ENCODE data around the gene NATD1. TPM values are rescaled to one million over a fixed set of nuclear protein-coding genes. Genes with fewer than 3 reads are reported as not detected.

Gene NATD1
- total RNA-seq, 2 donors from 2014 or later: 15.4 to 17.0 TPM

DNA sequence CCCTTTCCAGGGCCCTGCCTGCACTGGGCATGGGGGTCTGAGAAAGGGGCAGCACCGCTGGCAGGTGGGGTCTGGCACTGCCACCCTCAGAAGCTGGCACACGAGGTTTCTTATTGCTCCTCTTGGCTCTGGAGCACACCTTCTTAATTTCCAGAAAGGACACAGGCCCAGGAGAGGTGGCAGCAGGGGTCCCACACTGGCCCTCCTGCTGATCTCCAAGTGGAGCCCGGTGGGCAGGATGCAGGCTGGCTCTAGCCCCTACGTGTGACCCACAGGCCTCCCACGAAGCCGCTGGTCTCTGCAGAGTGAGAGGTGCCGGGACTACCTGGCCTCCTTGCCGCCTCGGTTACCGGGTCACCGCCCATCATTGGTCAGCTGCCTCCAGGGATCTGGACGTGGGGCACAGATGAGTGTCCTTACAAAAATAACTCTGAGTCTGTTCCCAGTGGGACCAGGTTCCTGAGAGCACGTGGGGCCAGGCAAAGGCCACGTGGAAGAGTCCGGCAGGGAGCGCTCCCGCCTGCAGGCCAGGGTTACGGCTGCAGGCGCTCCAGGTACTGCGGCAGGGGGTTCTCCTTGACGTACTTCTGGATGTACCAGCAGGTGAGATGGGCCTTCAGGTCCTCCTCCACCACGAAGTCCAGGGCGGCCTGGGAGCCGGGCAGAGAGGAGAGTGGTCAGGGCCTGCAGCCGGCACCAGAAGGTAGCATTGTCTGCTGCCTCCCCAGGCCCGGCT is 10.3 kb downstream of the NATD1 start:
- DNase-seq (ENCODE audit: low spot score): no peak
- Histone ChIP-seq H3K36me3 (peaks cover 8% of the 10 kb centered on the region), H3K9me3 (no peaks in the 10 kb centered on the region), H3K27me3 (no peaks in the 10 kb centered on the region), H3K27ac (peak overlapping the region; percentile 39 to 66), H3K4me3 (no peak overlapping the region), H3K4me1 (peaks cover 0 to 39% of the 10 kb centered on the region in 2 donors)
- TF ChIP-seq, protein P1, sequence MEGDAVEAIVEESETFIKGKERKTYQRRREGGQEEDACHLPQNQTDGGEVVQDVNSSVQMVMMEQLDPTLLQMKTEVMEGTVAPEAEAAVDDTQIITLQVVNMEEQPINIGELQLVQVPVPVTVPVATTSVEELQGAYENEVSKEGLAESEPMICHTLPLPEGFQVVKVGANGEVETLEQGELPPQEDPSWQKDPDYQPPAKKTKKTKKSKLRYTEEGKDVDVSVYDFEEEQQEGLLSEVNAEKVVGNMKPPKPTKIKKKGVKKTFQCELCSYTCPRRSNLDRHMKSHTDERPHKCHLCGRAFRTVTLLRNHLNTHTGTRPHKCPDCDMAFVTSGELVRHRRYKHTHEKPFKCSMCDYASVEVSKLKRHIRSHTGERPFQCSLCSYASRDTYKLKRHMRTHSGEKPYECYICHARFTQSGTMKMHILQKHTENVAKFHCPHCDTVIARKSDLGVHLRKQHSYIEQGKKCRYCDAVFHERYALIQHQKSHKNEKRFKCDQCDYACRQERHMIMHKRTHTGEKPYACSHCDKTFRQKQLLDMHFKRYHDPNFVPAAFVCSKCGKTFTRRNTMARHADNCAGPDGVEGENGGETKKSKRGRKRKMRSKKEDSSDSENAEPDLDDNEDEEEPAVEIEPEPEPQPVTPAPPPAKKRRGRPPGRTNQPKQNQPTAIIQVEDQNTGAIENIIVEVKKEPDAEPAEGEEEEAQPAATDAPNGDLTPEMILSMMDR (IDR thresholded peaks at IDR 0.05): no peak

GRCh38 chr17:21242026-21242697 is 11.0 kb downstream of the NATD1 start:
- H3K4me1 ChIP-seq: peaks cover 0 to 39% of the 10 kb centered on the region in 2 donors
- H3K27me3 ChIP-seq: no peaks in the 10 kb centered on the region
- TF ChIP-seq, protein P1 (IDR thresholded peaks at IDR 0.05): no peak
- peak overlapping the region in 1 of 2 donors; percentile 66 for H3K27ac ChIP-seq
- no peaks in the 10 kb centered on the region for H3K9me3 ChIP-seq
- DNase-seq (ENCODE audit: low spot score): no peak
- H3K4me3 ChIP-seq: no peak overlapping the region
- H3K36me3 ChIP-seq: peaks cover 8% of the 10 kb centered on the region

GRCh38 chr17:21241564-21241963 is 11.6 kb downstream of the NATD1 start:
- TF ChIP-seq, protein P1 (IDR thresholded peaks at IDR 0.05): no peak
- H3K4me3 ChIP-seq: no peak overlapping the region
- peaks cover 0 to 39% of the 10 kb centered on the region in 2 donors for H3K4me1 ChIP-seq
- DNase-seq (ENCODE audit: low spot score): no peak
- no peaks in the 10 kb centered on the region for H3K9me3 ChIP-seq
- peaks cover 8% of the 10 kb centered on the region for H3K36me3 ChIP-seq
- H3K27ac ChIP-seq: no peak overlapping the region
- H3K27me3 ChIP-seq: no peaks in the 10 kb centered on the region

DNA sequence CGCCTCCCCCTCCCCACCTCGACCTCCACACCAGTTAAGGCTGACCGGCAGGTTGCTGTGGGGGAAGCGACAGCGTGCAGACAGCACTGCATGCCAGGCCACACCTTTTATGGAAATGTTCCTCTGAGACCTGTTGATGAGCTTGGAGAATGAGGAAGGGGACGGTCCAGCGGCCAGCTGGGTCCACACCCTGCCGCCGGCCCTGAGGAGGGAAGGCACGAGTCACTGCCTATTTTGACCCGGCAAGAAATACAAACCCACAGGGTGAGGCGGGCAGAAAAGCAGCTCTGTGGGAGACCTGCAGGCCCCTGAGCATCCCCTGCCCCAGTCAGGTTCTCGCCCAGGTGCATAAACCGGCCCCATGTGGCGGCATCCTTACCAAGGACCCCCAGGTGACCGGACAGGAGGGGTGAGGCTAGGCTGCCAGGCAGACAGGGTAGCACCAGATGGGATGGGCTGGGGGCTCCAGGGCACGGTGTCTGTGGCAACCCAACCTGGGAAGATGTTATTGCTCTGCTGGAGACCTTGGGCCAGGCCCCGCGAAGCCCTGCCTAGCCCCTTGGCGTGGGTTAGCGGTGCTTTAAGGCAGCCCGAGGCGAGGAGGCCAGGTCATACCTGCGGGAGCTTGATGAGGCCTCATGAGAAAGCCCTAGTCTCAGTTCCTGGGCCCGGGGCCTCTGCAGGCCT is 12.7 kb downstream of the NATD1 start:
- H3K4me1 ChIP-seq: peaks cover 0 to 28% of the 10 kb centered on the region in 2 donors
- no peaks in the 10 kb centered on the region for H3K27me3 ChIP-seq
- peaks cover 8% of the 10 kb centered on the region for H3K36me3 ChIP-seq
- no peak overlapping the region for H3K27ac ChIP-seq
- no peaks in the 10 kb centered on the region for H3K9me3 ChIP-seq
- TF ChIP-seq, protein P1 (IDR thresholded peaks at IDR 0.05): no peak
- H3K4me3 ChIP-seq: no peak overlapping the region
- no peak for DNase-seq (ENCODE audit: low spot score)

GRCh38 chr17:21239680-21240368 is 13.4 kb downstream of the NATD1 start:
- TF ChIP-seq, protein P1 (IDR thresholded peaks at IDR 0.05): peak; percentile 30 to 58
- DNase-seq (ENCODE audit: low spot score): no peak
- Histone ChIP-seq H3K27ac (no peak overlapping the region), H3K4me3 (no peak overlapping the region), H3K36me3 (peaks cover 8% of the 10 kb centered on the region), H3K9me3 (no peaks in the 10 kb centered on the region), H3K4me1 (peaks cover 0 to 28% of the 10 kb centered on the region in 2 donors), H3K27me3 (no peaks in the 10 kb centered on the region)

Measured in right atrium auricular region (tissue), 2 donors.